Loucy (cell line): ENCODE measurements around the gene SPINK7.

Experiments used
- EZH2phosphoT487 ChIP-seq: fragments of 200-600 bp; IDR thresholded peaks from 2 replicates; pipeline ENCODE4 v1.6.1; 2018; ENCODE audit warnings: antibody characterized with exemption, mild to moderate bottlenecking, moderate library complexity, borderline replicate concordance
- TF ChIP-seq, protein P1 (sequence below): fragments of 200-600 bp; sonication (generic); conservative IDR thresholded peaks from 2 replicates; pipeline ENCODE4 v1.5.1; 2014; ENCODE audit warnings: mild to moderate bottlenecking, antibody characterized with exemption, low read length

DNA sequence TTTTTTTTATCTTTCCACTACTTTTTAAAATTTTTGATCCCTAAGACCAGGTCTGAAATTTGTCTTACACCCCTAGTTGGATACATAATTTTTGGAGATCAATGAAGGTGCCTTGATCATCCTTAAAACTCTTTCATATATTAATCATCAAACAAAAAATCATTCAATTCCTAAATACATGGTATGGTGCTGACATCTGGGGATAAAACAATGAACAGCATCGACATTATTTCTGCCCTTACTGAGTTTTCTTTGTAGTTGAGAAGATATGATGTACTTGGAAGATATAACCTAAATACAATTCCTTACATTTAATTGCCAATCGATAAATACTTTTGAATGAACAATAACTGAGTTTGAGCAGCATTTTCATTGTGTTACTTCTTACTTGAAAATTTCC, 41.4 kb downstream of the SPINK7 start:
- TF ChIP-seq, protein P1, sequence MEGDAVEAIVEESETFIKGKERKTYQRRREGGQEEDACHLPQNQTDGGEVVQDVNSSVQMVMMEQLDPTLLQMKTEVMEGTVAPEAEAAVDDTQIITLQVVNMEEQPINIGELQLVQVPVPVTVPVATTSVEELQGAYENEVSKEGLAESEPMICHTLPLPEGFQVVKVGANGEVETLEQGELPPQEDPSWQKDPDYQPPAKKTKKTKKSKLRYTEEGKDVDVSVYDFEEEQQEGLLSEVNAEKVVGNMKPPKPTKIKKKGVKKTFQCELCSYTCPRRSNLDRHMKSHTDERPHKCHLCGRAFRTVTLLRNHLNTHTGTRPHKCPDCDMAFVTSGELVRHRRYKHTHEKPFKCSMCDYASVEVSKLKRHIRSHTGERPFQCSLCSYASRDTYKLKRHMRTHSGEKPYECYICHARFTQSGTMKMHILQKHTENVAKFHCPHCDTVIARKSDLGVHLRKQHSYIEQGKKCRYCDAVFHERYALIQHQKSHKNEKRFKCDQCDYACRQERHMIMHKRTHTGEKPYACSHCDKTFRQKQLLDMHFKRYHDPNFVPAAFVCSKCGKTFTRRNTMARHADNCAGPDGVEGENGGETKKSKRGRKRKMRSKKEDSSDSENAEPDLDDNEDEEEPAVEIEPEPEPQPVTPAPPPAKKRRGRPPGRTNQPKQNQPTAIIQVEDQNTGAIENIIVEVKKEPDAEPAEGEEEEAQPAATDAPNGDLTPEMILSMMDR, result no peak
- TF ChIP-seq EZH2phosphoT487, result no peak
